Upper lobe of left lung (tissue), 4 donors: ENCODE measurements around the gene UIMC1.

Source experiments
- POLR2A ChIP-seq, 4 donors: fragments of 450-650 bp; IDR thresholded peaks; one replicate each; pipeline ENCODE4 v1.5.1; 2016 to 2017; ENCODE audit warnings: antibody characterized with exemption in 4 of 4, mild to moderate bottlenecking in 2 of 4
- POLR2AphosphoS5 ChIP-seq, 2 donors: sonication (generic); formaldehyde crosslinking; IDR thresholded peaks; one replicate each; pipeline ENCODE4 v1.5.1; 2017; ENCODE audit warnings: antibody characterized with exemption in 2 of 2
- TF ChIP-seq, protein P1 (sequence below), 6 experiments: fragments of 450-650 bp in 4 of 6; fragments of 200-600 bp in 2 of 6; sonication (generic) in 2 of 6; IDR thresholded peaks; one replicate each; pipeline ENCODE4 v1.5.1; 2016 to 2019; ENCODE audit warnings: antibody characterized with exemption in 6 of 6

DNA sequence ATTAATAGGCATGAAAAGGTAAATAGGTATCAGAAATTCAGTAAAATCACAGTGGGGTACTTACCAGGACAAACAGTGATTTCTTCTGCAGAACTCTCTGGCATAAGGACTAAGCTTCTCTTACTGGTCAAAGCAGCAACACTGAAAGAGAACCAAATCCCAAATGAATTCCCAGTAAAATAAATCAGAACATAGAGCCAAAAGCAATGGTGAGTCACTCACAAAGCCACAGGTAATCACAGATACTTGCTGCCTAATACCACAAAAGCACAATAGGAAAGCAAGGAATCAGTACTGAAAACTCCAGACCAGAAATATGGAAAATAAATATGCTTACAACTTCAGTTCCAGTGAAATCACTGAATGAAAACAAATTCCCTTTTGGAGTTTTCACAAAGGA, 50.7 kb downstream of the UIMC1 start:
- TF ChIP-seq POLR2A (IDR thresholded peaks at IDR 0.05) (no peak), POLR2AphosphoS5 (IDR thresholded peaks at IDR 0.05) (no peak)
- TF ChIP-seq, protein P1, sequence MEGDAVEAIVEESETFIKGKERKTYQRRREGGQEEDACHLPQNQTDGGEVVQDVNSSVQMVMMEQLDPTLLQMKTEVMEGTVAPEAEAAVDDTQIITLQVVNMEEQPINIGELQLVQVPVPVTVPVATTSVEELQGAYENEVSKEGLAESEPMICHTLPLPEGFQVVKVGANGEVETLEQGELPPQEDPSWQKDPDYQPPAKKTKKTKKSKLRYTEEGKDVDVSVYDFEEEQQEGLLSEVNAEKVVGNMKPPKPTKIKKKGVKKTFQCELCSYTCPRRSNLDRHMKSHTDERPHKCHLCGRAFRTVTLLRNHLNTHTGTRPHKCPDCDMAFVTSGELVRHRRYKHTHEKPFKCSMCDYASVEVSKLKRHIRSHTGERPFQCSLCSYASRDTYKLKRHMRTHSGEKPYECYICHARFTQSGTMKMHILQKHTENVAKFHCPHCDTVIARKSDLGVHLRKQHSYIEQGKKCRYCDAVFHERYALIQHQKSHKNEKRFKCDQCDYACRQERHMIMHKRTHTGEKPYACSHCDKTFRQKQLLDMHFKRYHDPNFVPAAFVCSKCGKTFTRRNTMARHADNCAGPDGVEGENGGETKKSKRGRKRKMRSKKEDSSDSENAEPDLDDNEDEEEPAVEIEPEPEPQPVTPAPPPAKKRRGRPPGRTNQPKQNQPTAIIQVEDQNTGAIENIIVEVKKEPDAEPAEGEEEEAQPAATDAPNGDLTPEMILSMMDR (IDR thresholded peaks at IDR 0.05) = no peak
